Panc1 (cell line): ENCODE data around the gene MAP3K12. TPM values are rescaled to one million over a fixed set of nuclear protein-coding genes. Genes with fewer than 3 reads are reported as not detected.

Experiments
- ATAC-seq: fragments of 200-7000 bp; cut with Tn5 transposase; 2 replicates; pipeline ENCODE4 v1.9.1; 2020; ENCODE audit warnings: mild to moderate bottlenecking, moderate library complexity
- BruUV-seq: library from RNA; stranded (reverse); fragments of 400-500 nt; replicated peaks from 2 replicates; lab custom pipeline; 2021; lab: Mats Ljungman, UMichigan
- CTCF ChIA-PET: fragments of 300-600 bp; sonication (Branson Sonifier 250); formaldehyde crosslinking; loops from one replicate; lab custom pipeline; 2022; ENCODE audit warnings: antibody characterized with exemption; lab: Charles Lee
- POLR2A ChIA-PET: fragments of 300-600 bp; sonication (Branson Sonifier 250); formaldehyde crosslinking; loops from one replicate; lab custom pipeline; 2022; ENCODE audit warnings: antibody characterized with exemption; lab: Charles Lee
- DNase-seq: peaks from one replicate; pipeline ENCODE4 v3.0.0-alpha.2; 2010; ENCODE audit warnings: low read depth, low spot score
- H3K27ac ChIP-seq: 2 replicates; pipeline ENCODE4 v1.5.1; 2011; ENCODE audit warnings: mild to moderate bottlenecking, low read length, inconsistent platforms
- H3K27me3 ChIP-seq: fragments of 200-500 bp; sonication (Bioruptor generic); 2 replicates; pipeline ENCODE4 v1.6.0; 2014; ENCODE audit warnings: low read length, inconsistent platforms; ENCODE audit not compliant: control insufficient read depth, insufficient read depth
- H3K36me3 ChIP-seq: fragments of 200-500 bp; sonication (Bioruptor generic); 2 replicates; pipeline ENCODE4 v1.5.1; 2014; ENCODE audit warnings: inconsistent platforms, mild to moderate bottlenecking, low read length, moderate library complexity; ENCODE audit not compliant: control insufficient read depth, insufficient read depth
- H3K4me1 ChIP-seq: 2 replicates; pipeline ENCODE4 v1.5.1; 2011; ENCODE audit warnings: inconsistent platforms, mild to moderate bottlenecking, low read length, moderate library complexity; ENCODE audit not compliant: control insufficient read depth, insufficient read depth
- H3K4me3 ChIP-seq, 2 experiments: 2 replicates each; pipeline ENCODE4 v1.5.1; 2011 to 2012; ENCODE audit warnings: low read depth in 2 of 2, low read length in 2 of 2, mild to moderate bottlenecking in 2 of 2, inconsistent platforms in 1 of 2, moderate library complexity in 1 of 2
- H3K9me3 ChIP-seq: fragments of 200-500 bp; sonication (Bioruptor generic); 2 replicates; pipeline ENCODE4 v1.5.1; 2014; ENCODE audit warnings: low read depth, mild to moderate bottlenecking, inconsistent platforms, low read length, moderate library complexity; ENCODE audit not compliant: control insufficient read depth, insufficient read depth
- POLR2AphosphoS5 ChIP-seq: IDR thresholded peaks from 2 replicates; pipeline ENCODE4 v1.6.1; 2012; ENCODE audit warnings: mild to moderate bottlenecking, low read depth, low read length, moderate library complexity
- REST ChIP-seq, 2 experiments: IDR thresholded peaks; 2 replicates each; pipeline ENCODE4 v1.6.1; 2011 to 2012; ENCODE audit warnings: low read depth in 2 of 2, control low read depth in 1 of 2, low read length in 1 of 2, mild to moderate bottlenecking in 1 of 2, moderate library complexity in 1 of 2; ENCODE audit not compliant: insufficient read depth in 1 of 2
- SIN3A ChIP-seq: IDR thresholded peaks from 2 replicates; pipeline ENCODE4 v1.6.1; 2012; ENCODE audit warnings: low read depth, mild to moderate bottlenecking, low read length, moderate library complexity, borderline replicate concordance; ENCODE audit not compliant: insufficient read depth
- TCF7L2 ChIP-seq: IDR thresholded peaks from 2 replicates; pipeline ENCODE4 v1.6.1; 2011; ENCODE audit warnings: mild to moderate bottlenecking, low read depth, low read length, inconsistent platforms
- in situ Hi-C: cut with HindIII; loops from 2 replicates; pipeline ENCODE4 v1.10.0; 2016; ENCODE audit warnings: low sequenced_read_pairs, low pct_unique_long_range_greater_than_20kb
- intact Hi-C: fragments of 100-400 bp; cut with micrococcal nuclease; formaldehyde crosslinking; loops from one replicate; pipeline ENCODE4 v1.10.0; 2022; ENCODE audit not compliant: unreplicated experiment
- total RNA-seq: library from RNA; stranded (reverse); gene quantifications from one replicate; pipeline ENCODE4 v1.2.1, GENCODE V29; 2021; ENCODE audit not compliant: unreplicated experiment
- TF ChIP-seq, protein P1 (sequence below): fragments of 450-650 bp; IDR thresholded peaks from 2 replicates; pipeline ENCODE4 v1.5.1; 2017; ENCODE audit warnings: mild to moderate bottlenecking

MAP3K12 gene
- total RNA-seq, 1 experiment from 2014 or later, result 32.2 TPM

DNA sequence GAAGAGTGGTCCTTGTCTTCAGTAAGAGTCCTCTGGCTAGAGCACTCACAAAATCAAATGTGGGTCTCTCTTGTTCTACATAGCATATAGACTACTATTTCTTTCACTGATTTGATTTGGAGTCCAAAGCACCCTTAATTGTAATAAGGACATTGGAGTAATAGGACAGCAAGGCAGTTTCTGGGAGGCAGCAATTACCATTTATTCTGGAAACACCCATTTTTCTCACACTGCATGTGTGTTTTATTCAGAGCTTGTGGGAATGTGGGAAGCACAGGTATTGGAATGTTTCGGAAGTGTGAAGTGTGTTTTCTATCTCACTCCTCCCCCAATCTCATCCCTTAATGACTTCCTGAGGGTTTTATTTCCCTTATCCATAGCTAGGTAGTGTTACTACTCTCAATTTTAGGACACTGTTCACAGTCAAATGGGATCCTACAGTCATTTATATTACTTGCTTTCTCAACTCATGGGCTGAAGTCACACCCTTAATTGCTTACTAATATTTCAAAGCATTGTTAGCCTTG, 27.1 kb downstream of the MAP3K12 start:
- no peaks in the 10 kb centered on the region for H3K27me3 ChIP-seq
- ChIA-PET CTCF (interaction anchor here (0.6 to 0.7 kb wide), 2 partner anchors 8 to 157 kb away, joined by 4 to 12 read pairs; no protein-coding TSS in a partner anchor), POLR2A (interaction anchor here (0.5 kb wide), 1 partner anchor 121 kb away, joined by 4 read pairs; no protein-coding TSS in a partner anchor)
- no TSS peak for BruUV-seq
- no peak overlapping the region for H3K4me3 ChIP-seq
- peaks cover 77% of the 10 kb centered on the region for H3K36me3 ChIP-seq
- H3K9me3 ChIP-seq, result no peaks in the 10 kb centered on the region
- no peak for DNase-seq
- no peak for ATAC-seq
- TF ChIP-seq, protein P1, sequence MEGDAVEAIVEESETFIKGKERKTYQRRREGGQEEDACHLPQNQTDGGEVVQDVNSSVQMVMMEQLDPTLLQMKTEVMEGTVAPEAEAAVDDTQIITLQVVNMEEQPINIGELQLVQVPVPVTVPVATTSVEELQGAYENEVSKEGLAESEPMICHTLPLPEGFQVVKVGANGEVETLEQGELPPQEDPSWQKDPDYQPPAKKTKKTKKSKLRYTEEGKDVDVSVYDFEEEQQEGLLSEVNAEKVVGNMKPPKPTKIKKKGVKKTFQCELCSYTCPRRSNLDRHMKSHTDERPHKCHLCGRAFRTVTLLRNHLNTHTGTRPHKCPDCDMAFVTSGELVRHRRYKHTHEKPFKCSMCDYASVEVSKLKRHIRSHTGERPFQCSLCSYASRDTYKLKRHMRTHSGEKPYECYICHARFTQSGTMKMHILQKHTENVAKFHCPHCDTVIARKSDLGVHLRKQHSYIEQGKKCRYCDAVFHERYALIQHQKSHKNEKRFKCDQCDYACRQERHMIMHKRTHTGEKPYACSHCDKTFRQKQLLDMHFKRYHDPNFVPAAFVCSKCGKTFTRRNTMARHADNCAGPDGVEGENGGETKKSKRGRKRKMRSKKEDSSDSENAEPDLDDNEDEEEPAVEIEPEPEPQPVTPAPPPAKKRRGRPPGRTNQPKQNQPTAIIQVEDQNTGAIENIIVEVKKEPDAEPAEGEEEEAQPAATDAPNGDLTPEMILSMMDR, result no peak
- TF ChIP-seq TCF7L2 (no peak), REST (IDR thresholded peaks at IDR 0.05; ENCODE audit: insufficient read depth in 1 of 2, low read depth in 2 of 2, low read length in 1 of 2) (no peak), SIN3A (no peak), POLR2AphosphoS5 (no peak)
- intact Hi-C loops, result no loop called here
- in situ Hi-C loops, result no loop called here
- H3K4me1 ChIP-seq, result peaks cover 7% of the 10 kb centered on the region; the same call in 1 of the 2 replicates
- no peak overlapping the region for H3K27ac ChIP-seq

DNA sequence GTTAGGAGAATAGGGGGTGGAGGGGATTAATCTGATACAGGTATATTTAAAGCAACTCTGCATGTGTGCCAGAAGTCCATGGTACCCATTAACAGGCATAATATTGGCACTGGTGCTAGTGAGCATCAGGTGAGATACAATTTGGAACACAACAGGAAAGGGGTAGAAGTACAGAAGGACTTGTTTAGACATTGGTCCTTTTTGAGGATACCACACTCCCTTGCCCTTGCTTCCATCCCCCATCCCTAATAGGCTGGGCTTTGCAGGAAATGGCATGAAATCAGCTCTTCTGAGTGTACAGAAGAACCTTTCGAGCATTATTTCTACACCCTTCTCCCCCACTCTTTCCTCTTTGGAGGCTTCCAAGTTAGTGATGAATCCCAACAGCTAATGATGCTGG, 31.0 kb downstream of the MAP3K12 start:
- Histone ChIP-seq H3K27me3 (no peaks in the 10 kb centered on the region), H3K9me3 (no peaks in the 10 kb centered on the region), H3K27ac (no peak overlapping the region), H3K4me1 (0 out of 2 replicates have a peak, but pooled peaks cover 3% of the 10 kb centered on the region), H3K36me3 (peaks cover 80% of the 10 kb centered on the region), H3K4me3 (no peak overlapping the region)
- ChIA-PET POLR2A (no interaction called here), CTCF (no interaction called here)
- DNase-seq (no peak), ATAC-seq (no peak)
- BruUV-seq, result no TSS peak
- intact Hi-C loops, result no loop called here
- no peak for TF ChIP-seq REST (IDR thresholded peaks at IDR 0.05; ENCODE audit: insufficient read depth in 1 of 2, low read depth in 2 of 2, low read length in 1 of 2)
- TF ChIP-seq, protein P1, result no peak
- no peak for TF ChIP-seq TCF7L2
- TF ChIP-seq POLR2AphosphoS5, result no peak
- TF ChIP-seq SIN3A, result no peak
- in situ Hi-C loops, result no loop called here
